Astrocyte (in vitro differentiated cells and primary cell): ENCODE data around the gene POU6F1.

Source experiments
- EZH2 ChIP-seq: IDR thresholded peaks from 2 replicates; pipeline ENCODE4 v1.6.1; 2012; ENCODE audit warnings: mild to moderate bottlenecking, low read length, inconsistent platforms; ENCODE audit not compliant: insufficient read depth
- TF ChIP-seq, protein P1 (sequence below): IDR thresholded peaks from 2 replicates; pipeline ENCODE4 v1.5.1; 2011; ENCODE audit warnings: low read depth, mild to moderate bottlenecking, inconsistent platforms, low read length, moderate library complexity; ENCODE audit not compliant: insufficient read depth

DNA sequence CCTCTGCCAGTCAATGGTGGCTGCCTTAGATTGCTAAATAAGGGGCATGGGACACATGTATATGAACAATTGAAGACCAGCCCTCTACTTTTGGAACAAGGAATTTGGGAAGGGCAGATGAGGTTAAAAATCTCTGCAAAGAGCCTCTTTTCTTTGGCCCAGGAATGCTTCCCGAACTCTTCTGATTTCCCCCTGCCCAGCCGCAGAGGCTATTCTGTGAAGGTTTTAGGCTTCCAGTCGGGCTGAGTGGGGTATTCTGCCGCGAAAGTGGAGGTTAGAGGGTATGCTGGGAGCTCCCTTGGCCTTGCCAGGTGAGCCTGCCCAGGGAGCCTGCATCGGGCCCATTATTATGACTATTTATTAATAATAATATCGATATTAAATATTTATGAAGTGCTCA, 1.2 kb downstream of the POU6F1 start:
- no peak for TF ChIP-seq EZH2
- TF ChIP-seq, protein P1, sequence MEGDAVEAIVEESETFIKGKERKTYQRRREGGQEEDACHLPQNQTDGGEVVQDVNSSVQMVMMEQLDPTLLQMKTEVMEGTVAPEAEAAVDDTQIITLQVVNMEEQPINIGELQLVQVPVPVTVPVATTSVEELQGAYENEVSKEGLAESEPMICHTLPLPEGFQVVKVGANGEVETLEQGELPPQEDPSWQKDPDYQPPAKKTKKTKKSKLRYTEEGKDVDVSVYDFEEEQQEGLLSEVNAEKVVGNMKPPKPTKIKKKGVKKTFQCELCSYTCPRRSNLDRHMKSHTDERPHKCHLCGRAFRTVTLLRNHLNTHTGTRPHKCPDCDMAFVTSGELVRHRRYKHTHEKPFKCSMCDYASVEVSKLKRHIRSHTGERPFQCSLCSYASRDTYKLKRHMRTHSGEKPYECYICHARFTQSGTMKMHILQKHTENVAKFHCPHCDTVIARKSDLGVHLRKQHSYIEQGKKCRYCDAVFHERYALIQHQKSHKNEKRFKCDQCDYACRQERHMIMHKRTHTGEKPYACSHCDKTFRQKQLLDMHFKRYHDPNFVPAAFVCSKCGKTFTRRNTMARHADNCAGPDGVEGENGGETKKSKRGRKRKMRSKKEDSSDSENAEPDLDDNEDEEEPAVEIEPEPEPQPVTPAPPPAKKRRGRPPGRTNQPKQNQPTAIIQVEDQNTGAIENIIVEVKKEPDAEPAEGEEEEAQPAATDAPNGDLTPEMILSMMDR: no peak
